HTR-8/SVneo (cell line): ENCODE data around the gene GPATCH4.
"Not testable (repeated sequence)": the region's sequence is repeated elsewhere in the genome, so short reads cannot be mapped to it uniquely, and the experiment has no call there.

ENCODE experiments used
- DNase-seq: peaks from one replicate; pipeline ENCODE4 v3.0.0; 2011; ENCODE audit warnings: low spot score, mixed read lengths; ENCODE audit not compliant: insufficient read length
- FAIRE-seq: peaks from 2 replicates; lab custom pipeline; 2011; peaks lifted over from hg19 to GRCh38; lab: Jason Lieb, UNC

The GPATCH4 gene

GRCh38 chr1:156601122-156601830, at the start of gene GPATCH4:
Gene GPATCH4 (minus strand): TSS chr1:156601479.
- FAIRE-seq (no peak), DNase-seq (peak; percentile 72)

GRCh38 chr1:156648951-156649350, 47.7 kb upstream of the GPATCH4 start:
- no peak for FAIRE-seq
- no peak for DNase-seq

GRCh38 chr1:156648496-156648895, 47.2 kb upstream of the GPATCH4 start:
- FAIRE-seq (no peak), DNase-seq (no peak)

GRCh38 chr1:156647351-156647750, 46.1 kb upstream of the GPATCH4 start:
- no peak for DNase-seq
- FAIRE-seq = no peak

- DNase-seq = no peak
- FAIRE-seq = no peak
Observed at GRCh38 chr1:156646738-156647211, 45.5 kb upstream of the GPATCH4 start.

- DNase-seq (no peak), FAIRE-seq (no peak)
Observed at GRCh38 chr1:156645666-156646065, 44.4 kb upstream of the GPATCH4 start.

GRCh38 chr1:156645056-156645455, 43.8 kb upstream of the GPATCH4 start:
- DNase-seq (no peak), FAIRE-seq (no peak)

GRCh38 chr1:156644640-156645039, 43.4 kb upstream of the GPATCH4 start:
- FAIRE-seq (no peak), DNase-seq (no peak)

- DNase-seq (no peak), FAIRE-seq (no peak)
Observed at GRCh38 chr1:156644146-156644545, 42.9 kb upstream of the GPATCH4 start.

GRCh38 chr1:156643778-156644092, 42.5 kb upstream of the GPATCH4 start:
- FAIRE-seq = no peak
- DNase-seq = no peak

- DNase-seq (no peak), FAIRE-seq (no peak)
Observed at GRCh38 chr1:156643049-156643777, 41.9 kb upstream of the GPATCH4 start.

- FAIRE-seq (no peak), DNase-seq (no peak)
Observed at GRCh38 chr1:156642265-156643048, 41.2 kb upstream of the GPATCH4 start.

GRCh38 chr1:156641761-156642264, 40.5 kb upstream of the GPATCH4 start, which contains the start of gene BCAN:
Gene BCAN (plus strand): TSS chr1:156642117. CDS start chr1:156646055, 3,938 bp downstream.
- no peak for DNase-seq
- no peak for FAIRE-seq

- DNase-seq (no peak), FAIRE-seq (no peak)
Observed at GRCh38 chr1:156640842-156641706, 39.8 kb upstream of the GPATCH4 start.

GRCh38 chr1:156639601-156640101, 38.4 kb upstream of the GPATCH4 start:
- FAIRE-seq (peak; percentile 70), DNase-seq (no peak)

- FAIRE-seq (no peak), DNase-seq (no peak)
Observed at GRCh38 chr1:156638189-156638985, 37.1 kb upstream of the GPATCH4 start.

GRCh38 chr1:156632355-156632754, 31.1 kb upstream of the GPATCH4 start:
- FAIRE-seq (no peak), DNase-seq (no peak)

GRCh38 chr1:156631152-156631551, 29.9 kb upstream of the GPATCH4 start:
- not testable (repeated sequence) for FAIRE-seq, DNase-seq
